Endothelial cell of umbilical vein (primary cell): ENCODE measurements around the gene GSE1.

Source experiments
- EZH2 ChIP-seq: IDR thresholded peaks from 2 replicates; pipeline ENCODE4 v1.6.1; 2012; ENCODE audit warnings: borderline replicate concordance, low read depth, mild to moderate bottlenecking, moderate library complexity, low read length, inconsistent platforms; ENCODE audit not compliant: severe bottlenecking
- GATA2 ChIP-seq: IDR thresholded peaks from 2 replicates; pipeline ENCODE4 v1.7.0; 2011; ENCODE audit warnings: low read depth, mild to moderate bottlenecking, moderate library complexity, mixed read lengths, low read length; ENCODE audit not compliant: insufficient read length, insufficient read depth
- JUN ChIP-seq: IDR thresholded peaks from 2 replicates; pipeline ENCODE4 v1.6.1; 2011; ENCODE audit warnings: borderline replicate concordance, low read depth; ENCODE audit not compliant: insufficient read length, insufficient read depth
- MYC ChIP-seq: IDR thresholded peaks from one replicate; pipeline ENCODE4 v1.6.1; 2011; ENCODE audit warnings: mild to moderate bottlenecking, low read depth, low read length
- POLR2A ChIP-seq: IDR thresholded peaks from 2 replicates; pipeline ENCODE4 v1.6.1; 2012; ENCODE audit warnings: low read depth, mild to moderate bottlenecking, control low read depth, low read length
- POLR2AphosphoS5 ChIP-seq: IDR thresholded peaks from 2 replicates; pipeline ENCODE4 v1.6.1; 2012; ENCODE audit warnings: low read depth, mild to moderate bottlenecking, control low read depth, low read length, moderate library complexity; ENCODE audit not compliant: insufficient read depth
- TF ChIP-seq, protein P1 (sequence below): IDR thresholded peaks from 2 replicates; pipeline ENCODE4 v1.6.1; 2011; ENCODE audit not compliant: insufficient read depth, insufficient read length
- TF ChIP-seq, protein P2 (sequence below), 2 donors: IDR thresholded peaks; 1 replicate in 1 of 2; 2 replicates in 1 of 2; pipeline ENCODE4 v1.5.1; 2011; ENCODE audit warnings: low read length in 2 of 2, mild to moderate bottlenecking in 2 of 2, moderate library complexity in 2 of 2, control low read depth in 1 of 2, inconsistent platforms in 1 of 2, low read depth in 1 of 2; ENCODE audit not compliant: insufficient read depth in 1 of 2; ENCODE audit errors: extremely low read depth in 1 of 2

DNA sequence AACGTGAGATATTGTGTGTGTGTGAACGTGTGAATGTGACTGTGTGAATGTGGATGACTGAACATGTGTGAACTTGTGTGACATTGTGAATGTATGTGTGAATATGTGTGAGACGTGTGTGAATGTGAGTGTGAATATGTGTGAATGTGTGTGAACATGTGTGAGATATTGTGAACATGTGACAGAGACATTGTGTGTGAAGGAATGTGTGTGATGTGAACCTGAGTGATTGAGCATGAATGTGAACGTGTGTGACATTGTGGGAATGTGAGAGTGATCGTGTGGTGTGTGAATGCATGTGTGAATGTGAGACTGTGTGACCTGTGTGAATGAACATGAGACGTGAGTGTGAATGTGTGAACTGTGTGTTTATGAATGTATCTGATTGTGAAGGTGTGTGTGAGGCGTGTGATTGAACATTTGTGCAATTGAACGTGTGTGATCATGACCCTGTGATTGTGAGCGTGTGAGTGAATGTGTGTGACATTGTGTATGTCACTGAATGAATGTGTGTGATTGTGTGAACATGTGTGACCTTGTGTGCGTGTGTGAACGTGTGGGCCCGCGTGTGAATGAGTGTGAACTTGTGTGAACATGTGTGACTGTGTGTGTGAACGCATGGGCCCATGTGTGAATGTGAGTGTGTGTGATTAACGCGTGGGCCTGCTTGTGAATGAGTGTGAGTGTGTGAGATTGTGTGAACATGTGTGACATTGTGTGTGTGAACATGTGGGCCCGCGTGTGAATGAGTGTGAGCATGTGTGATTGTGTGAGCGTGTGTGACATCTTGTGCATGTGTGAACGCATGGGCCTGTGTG lies 23.2 kb upstream of the GSE1 start:
- TF ChIP-seq, protein P1, sequence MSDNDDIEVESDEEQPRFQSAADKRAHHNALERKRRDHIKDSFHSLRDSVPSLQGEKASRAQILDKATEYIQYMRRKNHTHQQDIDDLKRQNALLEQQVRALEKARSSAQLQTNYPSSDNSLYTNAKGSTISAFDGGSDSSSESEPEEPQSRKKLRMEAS: no peak
- TF ChIP-seq, protein P2, sequence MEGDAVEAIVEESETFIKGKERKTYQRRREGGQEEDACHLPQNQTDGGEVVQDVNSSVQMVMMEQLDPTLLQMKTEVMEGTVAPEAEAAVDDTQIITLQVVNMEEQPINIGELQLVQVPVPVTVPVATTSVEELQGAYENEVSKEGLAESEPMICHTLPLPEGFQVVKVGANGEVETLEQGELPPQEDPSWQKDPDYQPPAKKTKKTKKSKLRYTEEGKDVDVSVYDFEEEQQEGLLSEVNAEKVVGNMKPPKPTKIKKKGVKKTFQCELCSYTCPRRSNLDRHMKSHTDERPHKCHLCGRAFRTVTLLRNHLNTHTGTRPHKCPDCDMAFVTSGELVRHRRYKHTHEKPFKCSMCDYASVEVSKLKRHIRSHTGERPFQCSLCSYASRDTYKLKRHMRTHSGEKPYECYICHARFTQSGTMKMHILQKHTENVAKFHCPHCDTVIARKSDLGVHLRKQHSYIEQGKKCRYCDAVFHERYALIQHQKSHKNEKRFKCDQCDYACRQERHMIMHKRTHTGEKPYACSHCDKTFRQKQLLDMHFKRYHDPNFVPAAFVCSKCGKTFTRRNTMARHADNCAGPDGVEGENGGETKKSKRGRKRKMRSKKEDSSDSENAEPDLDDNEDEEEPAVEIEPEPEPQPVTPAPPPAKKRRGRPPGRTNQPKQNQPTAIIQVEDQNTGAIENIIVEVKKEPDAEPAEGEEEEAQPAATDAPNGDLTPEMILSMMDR (IDR thresholded peaks at IDR 0.05; ENCODE audit: extremely low read depth in 1 of 2, insufficient read depth in 1 of 2, low read depth in 1 of 2, low read length in 2 of 2): no peak
- TF ChIP-seq JUN (no peak), EZH2 (no peak), POLR2A (no peak), POLR2AphosphoS5 (no peak), MYC (no peak), GATA2 (no peak)
